GM06990 (cell line): ENCODE results near the gene MON2.

Experiments used
- DNase-seq: peaks from one replicate; pipeline ENCODE4 v3.0.0-alpha.2; 2011; ENCODE audit not compliant: insufficient read length; ENCODE audit errors: extremely low read depth
- H3K27me3 ChIP-seq: replicated peaks from 2 replicates; pipeline ENCODE4 v1.6.0; 2011; ENCODE audit warnings: low read length; ENCODE audit not compliant: control insufficient read depth, insufficient read depth
- H3K36me3 ChIP-seq: 2 replicates; pipeline ENCODE4 v1.5.1; 2011; ENCODE audit warnings: low read length; ENCODE audit not compliant: control insufficient read depth, insufficient read depth
- H3K4me3 ChIP-seq: replicated peaks from 2 replicates; pipeline ENCODE4 v1.5.1; 2011; ENCODE audit warnings: low read depth, mild to moderate bottlenecking, control low read depth, low read length
- CTCF ChIP-seq: IDR thresholded peaks from 2 replicates; pipeline ENCODE4 v1.5.1; 2011; ENCODE audit warnings: low read length, control low read depth, mild to moderate bottlenecking, inconsistent platforms; ENCODE audit not compliant: insufficient read depth, poor library complexity, severe bottlenecking

Gene MON2

GRCh38 chr12:62640910-62641448 is 174.4 kb downstream of the MON2 start:
- Histone ChIP-seq H3K4me3 (peak overlapping the region; percentile 23), H3K27me3 (no peaks in the 10 kb centered on the region), H3K36me3 (no peaks in the 10 kb centered on the region)
- TF ChIP-seq CTCF: peak; percentile 15
- DNase-seq: peak; percentile 60

- H3K36me3 ChIP-seq: no peaks in the 10 kb centered on the region
- H3K4me3 ChIP-seq: no peak overlapping the region
- DNase-seq: no peak
- no peak for TF ChIP-seq CTCF
- H3K27me3 ChIP-seq: no peaks in the 10 kb centered on the region
Observed at GRCh38 chr12:62642486-62642885, 175.9 kb downstream of the MON2 start.

GRCh38 chr12:62643486-62643885 is 176.9 kb downstream of the MON2 start:
- TF ChIP-seq CTCF: no peak
- no peak overlapping the region for H3K4me3 ChIP-seq
- H3K36me3 ChIP-seq: no peaks in the 10 kb centered on the region
- DNase-seq: no peak
- H3K27me3 ChIP-seq: no peaks in the 10 kb centered on the region

- Histone ChIP-seq H3K27me3 (no peaks in the 10 kb centered on the region), H3K4me3 (no peak overlapping the region), H3K36me3 (no peaks in the 10 kb centered on the region)
- no peak for TF ChIP-seq CTCF
- DNase-seq: no peak
Observed at GRCh38 chr12:62646566-62646965, 179.9 kb downstream of the MON2 start.

- Histone ChIP-seq H3K4me3 (no peak overlapping the region), H3K27me3 (no peaks in the 10 kb centered on the region), H3K36me3 (no peaks in the 10 kb centered on the region)
- TF ChIP-seq CTCF: no peak
- no peak for DNase-seq
Observed at GRCh38 chr12:62647586-62647985, 181.0 kb downstream of the MON2 start.
